Thymus (tissue), 11 donors: ENCODE measurements around the gene AADACL3. TPM values are rescaled to one million over a fixed set of nuclear protein-coding genes. Genes with fewer than 3 reads are reported as not detected.

Source experiments
- DNase-seq, 9 donors: peaks; one replicate each; pipeline ENCODE4 v3.0.0-alpha.2; 2013; ENCODE audit warnings: low spot score in 9 of 9, low read depth in 6 of 9, missing footprints in 1 of 9
- H3K27ac ChIP-seq, 2 donors: one replicate each; pipeline ENCODE4 v1.5.1; 2013; ENCODE audit warnings: control low read depth in 1 of 2, low read depth in 1 of 2, low read length in 1 of 2, mild to moderate bottlenecking in 1 of 2, moderate library complexity in 1 of 2
- H3K27me3 ChIP-seq, 2 donors: one replicate each; pipeline ENCODE4 v1.5.1; 2013; ENCODE audit warnings: low read length in 1 of 2; ENCODE audit not compliant: control insufficient read depth in 2 of 2, insufficient read depth in 1 of 2
- H3K36me3 ChIP-seq, 2 donors: one replicate each; pipeline ENCODE4 v1.5.1; 2013; ENCODE audit warnings: low read length in 1 of 2, mild to moderate bottlenecking in 1 of 2, moderate library complexity in 1 of 2; ENCODE audit not compliant: control insufficient read depth in 2 of 2, insufficient read depth in 2 of 2
- H3K4me1 ChIP-seq, 2 donors: one replicate each; pipeline ENCODE4 v1.5.1; 2013; ENCODE audit warnings: low read length in 2 of 2; ENCODE audit not compliant: control insufficient read depth in 2 of 2, insufficient read depth in 2 of 2
- H3K4me3 ChIP-seq, 2 donors: one replicate each; pipeline ENCODE4 v1.5.1; 2013; ENCODE audit warnings: low read length in 2 of 2, control low read depth in 1 of 2, mild to moderate bottlenecking in 1 of 2
- H3K9me3 ChIP-seq, 2 donors: one replicate each; pipeline ENCODE4 v1.5.1; 2013; ENCODE audit warnings: low read length in 1 of 2, mild to moderate bottlenecking in 1 of 2; ENCODE audit not compliant: control insufficient read depth in 2 of 2, insufficient read depth in 1 of 2
- whole genome bisulfite sequencing: extraction: QIAGEN DNeasy Blood & Tissue Kit; methylation state at CpG from one replicate; pipeline ENCODE4 v1.1.7; 2013; 5-methylcytosine and 5-hydroxymethylcytosine counted together
- polyA plus RNA-seq: library from polyadenylated mRNA; stranded (reverse); fragments of 200-250 nt; gene quantifications from one replicate; pipeline ENCODE4 v1.2.3, GENCODE V29; 2013
- total RNA-seq: library from RNA; stranded (reverse); fragments of 120-200 nt; gene quantifications from one replicate; pipeline ENCODE4 v1.2.4, GENCODE V29; 2013
- donor health status: healthy.

The AADACL3 gene
- total and polyA plus RNA-seq, 2 donors, result 0.05 to 0.07 TPM

DNA sequence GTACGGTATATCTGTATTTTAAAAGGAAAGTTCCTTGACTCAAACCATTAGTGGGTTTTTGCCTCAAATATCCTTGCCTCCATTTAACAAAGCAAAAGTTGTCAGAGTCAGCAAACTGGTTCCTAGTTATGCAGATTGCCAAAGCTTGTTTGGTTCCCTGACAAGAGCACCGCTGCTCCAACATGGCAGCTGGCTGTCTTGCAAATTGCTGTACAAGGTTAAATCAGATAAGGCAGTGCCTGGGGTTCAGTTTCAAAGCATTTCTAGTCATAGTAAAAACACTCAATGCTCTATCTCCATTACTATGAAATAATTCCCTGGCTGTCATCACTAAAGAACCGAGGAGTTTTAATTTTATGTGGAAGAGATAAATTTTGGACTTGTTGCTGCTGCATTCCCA lies 18.7 kb downstream of the AADACL3 start:
- WGBS, result 90% methylated on average over 3 of the region's 3 CpGs
- no peaks in the 10 kb centered on the region for H3K9me3 ChIP-seq

GRCh38 chr1:12738934-12739333 lies 23.0 kb downstream of the AADACL3 start:
- no peaks in the 10 kb centered on the region for H3K9me3 ChIP-seq
- 96% methylated on average over 1 of the region's 1 CpG for WGBS
- no peak for DNase-seq

More for the DNA sequence above, 18.7 kb downstream of the AADACL3 start:
- Histone ChIP-seq H3K27ac (no peak overlapping the region), H3K27me3 (no peaks in the 10 kb centered on the region), H3K4me3 (no peak overlapping the region), H3K36me3 (no peaks in the 10 kb centered on the region), H3K4me1 (no peaks in the 10 kb centered on the region)
- no peak for DNase-seq

GRCh38 chr1:12739613-12740012 lies 23.7 kb downstream of the AADACL3 start:
- H3K4me1 ChIP-seq, result no peaks in the 10 kb centered on the region
- no peak overlapping the region for H3K27ac ChIP-seq
- H3K27me3 ChIP-seq, result no peaks in the 10 kb centered on the region
- WGBS, result 87% methylated on average over 5 of the region's 5 CpGs
- H3K9me3 ChIP-seq, result no peaks in the 10 kb centered on the region
- no peak overlapping the region for H3K4me3 ChIP-seq
- DNase-seq, result no peak
- H3K36me3 ChIP-seq, result no peaks in the 10 kb centered on the region

More at GRCh38 chr1:12738934-12739333, 23.0 kb downstream of the AADACL3 start:
- H3K4me3 ChIP-seq, result no peak overlapping the region
- no peaks in the 10 kb centered on the region for H3K27me3 ChIP-seq
- no peaks in the 10 kb centered on the region for H3K36me3 ChIP-seq
- no peak overlapping the region for H3K27ac ChIP-seq
- H3K4me1 ChIP-seq, result no peaks in the 10 kb centered on the region

- DNase-seq, result no peak
- Histone ChIP-seq H3K27ac (no peak overlapping the region), H3K4me1 (no peaks in the 10 kb centered on the region), H3K36me3 (no peaks in the 10 kb centered on the region), H3K4me3 (no peak overlapping the region), H3K27me3 (no peaks in the 10 kb centered on the region), H3K9me3 (no peaks in the 10 kb centered on the region)
- 90% methylated on average over 3 of the region's 3 CpGs for WGBS
Measured at GRCh38 chr1:12741946-12742345, 26.0 kb downstream of the AADACL3 start.

DNA sequence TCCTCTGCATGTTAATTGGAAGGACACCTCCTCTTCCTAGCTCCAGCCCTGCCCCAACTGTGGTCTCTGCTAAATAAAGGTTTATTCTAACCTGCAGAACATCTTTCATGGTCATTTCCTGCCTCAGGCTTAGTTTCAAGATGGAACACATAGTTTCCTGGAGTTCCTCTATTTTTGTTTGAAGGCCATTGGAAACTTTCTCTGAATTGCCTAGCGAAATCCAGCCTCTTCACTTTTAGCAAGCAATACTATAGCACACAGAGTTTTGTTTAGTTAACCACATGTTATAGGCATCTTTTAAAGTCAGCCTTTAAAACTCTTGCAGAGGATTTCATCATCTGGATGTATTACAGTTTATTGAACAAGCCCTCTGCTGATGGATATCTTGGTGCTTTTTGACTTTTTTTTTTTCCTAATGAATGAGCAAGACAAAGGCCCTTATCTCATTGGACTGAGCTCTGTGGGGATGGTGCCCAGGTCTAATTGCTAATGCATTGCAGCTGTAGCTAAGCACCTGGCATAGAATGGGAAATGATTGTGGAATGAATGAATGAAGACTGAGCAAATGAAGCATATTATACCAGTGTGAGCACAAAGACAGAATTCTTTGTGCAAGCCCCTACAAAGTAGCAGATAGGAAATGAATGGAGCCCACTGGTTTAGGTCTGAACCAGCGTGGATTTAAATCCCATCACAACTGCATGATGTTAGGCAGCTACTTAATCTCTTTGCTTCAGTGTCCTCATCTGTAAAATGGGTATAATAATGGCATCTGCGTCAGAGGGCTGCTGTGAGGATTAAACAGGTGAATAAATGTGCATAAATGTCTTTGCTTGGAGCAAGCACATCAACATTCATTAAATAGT lies 29.4 kb downstream of the AADACL3 start:
- no peak overlapping the region for H3K4me3 ChIP-seq
- no peak overlapping the region for H3K27ac ChIP-seq
- H3K4me1 ChIP-seq, result no peaks in the 10 kb centered on the region
- WGBS, result 84% methylated on average over 3 of the region's 3 CpGs
- no peaks in the 10 kb centered on the region for H3K36me3 ChIP-seq
- no peaks in the 10 kb centered on the region for H3K27me3 ChIP-seq
- H3K9me3 ChIP-seq, result peaks cover 0 to 1% of the 10 kb centered on the region in 2 donors
- no peak for DNase-seq

- H3K27me3 ChIP-seq, result no peaks in the 10 kb centered on the region
- H3K4me1 ChIP-seq, result no peaks in the 10 kb centered on the region
- peaks cover 0 to 1% of the 10 kb centered on the region in 2 donors for H3K9me3 ChIP-seq
- 45% methylated on average over 2 of the region's 2 CpGs for WGBS
- H3K27ac ChIP-seq, result no peak within 1 kb of the TSS
- no peak for DNase-seq
- no peaks in the 10 kb centered on the region for H3K36me3 ChIP-seq
- no peak within 1 kb of the TSS for H3K4me3 ChIP-seq
Measured at GRCh38 chr1:12745992-12746323, 30.0 kb downstream of the AADACL3 start, which contains the start of gene CFAP107. TSS of gene CFAP107 (plus strand) at chr1:12746200. CDS start at chr1:12746431, 231 bp downstream.

DNA sequence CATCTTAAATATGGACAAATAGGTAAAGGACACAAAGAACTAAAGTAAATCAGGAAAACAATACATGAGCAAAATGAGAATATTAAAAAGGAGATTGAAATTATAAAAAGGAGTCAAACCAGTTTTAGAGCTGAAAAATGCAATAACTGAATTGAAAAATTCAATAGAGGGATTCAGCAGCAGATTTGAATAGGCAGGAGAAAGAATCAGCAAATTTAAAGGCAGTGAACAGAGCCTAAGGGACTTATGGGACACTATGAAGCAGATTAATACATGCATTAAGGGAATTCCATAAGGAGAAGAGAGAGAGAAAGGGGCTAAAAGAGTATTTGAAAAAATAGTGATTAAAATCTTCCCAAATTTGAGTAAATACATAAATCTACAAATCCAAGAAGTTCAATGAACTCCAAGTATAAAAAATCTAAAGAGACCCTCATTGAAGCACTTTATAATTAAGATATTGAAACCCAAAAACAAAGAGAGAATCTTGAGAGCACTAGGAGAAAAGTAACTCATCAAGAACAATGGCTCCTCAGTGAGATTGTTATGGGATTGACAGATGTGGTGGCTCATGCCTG lies 33.0 kb downstream of the AADACL3 start:
- Histone ChIP-seq H3K36me3 (no peaks in the 10 kb centered on the region), H3K27ac (no peak overlapping the region), H3K4me3 (no peak overlapping the region), H3K9me3 (peaks cover 0 to 1% of the 10 kb centered on the region in 2 donors), H3K27me3 (no peaks in the 10 kb centered on the region), H3K4me1 (no peaks in the 10 kb centered on the region)
- no peak for DNase-seq

- 90% methylated on average over 4 of the region's 4 CpGs for WGBS
- Histone ChIP-seq H3K4me1 (no peaks in the 10 kb centered on the region), H3K4me3 (no peak overlapping the region), H3K27ac (no peak overlapping the region), H3K36me3 (no peaks in the 10 kb centered on the region), H3K27me3 (no peaks in the 10 kb centered on the region), H3K9me3 (no peaks in the 10 kb centered on the region)
- DNase-seq, result no peak
Measured at GRCh38 chr1:12754738-12755137, 38.8 kb downstream of the AADACL3 start.

- Histone ChIP-seq H3K9me3 (no peaks in the 10 kb centered on the region), H3K27ac (no peak overlapping the region)
Measured at GRCh38 chr1:12756273-12756672, 40.4 kb downstream of the AADACL3 start.

More at GRCh38 chr1:12756273-12756672, 40.4 kb downstream of the AADACL3 start:
- Histone ChIP-seq H3K27me3 (no peaks in the 10 kb centered on the region), H3K4me1 (no peaks in the 10 kb centered on the region), H3K4me3 (no peak overlapping the region), H3K36me3 (no peaks in the 10 kb centered on the region)
- DNase-seq, result no peak
- WGBS, result 74% methylated on average over 2 of the region's 2 CpGs
